ENCODE measurements around the gene SF3A1. TPM values are rescaled to one million over a fixed set of nuclear protein-coding genes. Genes with fewer than 3 reads are reported as not detected.
A peak's percentile ranks its signal among the peaks of the same experiment; 100 is the strongest.

The SF3A1 gene
- total RNA-seq, 1 donor from 2014 or later, result 18.8 TPM

DNA sequence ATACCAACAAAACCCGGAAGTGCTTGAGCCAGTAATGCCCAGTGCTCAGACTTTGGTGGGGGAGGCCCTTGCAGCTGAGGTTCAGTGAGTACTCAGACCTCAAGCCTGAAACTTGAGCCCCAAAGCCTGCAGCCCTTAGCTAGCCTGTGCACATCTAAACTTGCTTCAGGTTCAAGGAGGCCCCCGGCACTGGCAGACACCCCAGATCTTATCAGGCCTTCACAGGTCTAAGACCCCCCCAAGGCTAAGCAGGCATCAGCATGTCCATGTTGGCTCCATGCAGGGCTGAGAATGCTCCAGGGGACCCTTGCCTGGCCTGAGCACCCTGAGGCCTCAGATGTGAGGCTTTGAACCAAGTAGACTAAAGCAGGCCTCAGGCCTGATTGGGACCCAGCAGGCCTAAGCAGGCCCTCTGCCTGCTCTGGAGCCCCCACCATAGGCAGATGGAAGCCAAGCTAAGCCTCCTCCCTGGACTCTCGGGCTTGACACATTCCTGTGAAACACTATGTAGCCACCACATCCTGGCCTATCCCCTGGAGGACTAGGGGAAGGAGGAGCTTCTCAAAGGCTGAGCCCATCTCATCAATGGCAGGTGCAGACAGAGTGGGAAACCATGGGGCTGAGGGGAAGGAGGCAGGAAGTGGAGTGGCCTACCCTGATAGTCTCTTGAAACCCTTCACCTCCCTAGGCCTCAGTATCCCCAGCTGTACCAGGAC is 66.2 kb downstream of the SF3A1 start:
- Histone ChIP-seq H3K4me3 (ENCODE audit: low read length in 3 of 3) (peak overlapping the region; percentile 71 to 83 (median 81)), H3K27ac (ENCODE audit: low read depth, low read length) (peak overlapping the region; percentile 71), H3K4me1 (ENCODE audit: control insufficient read depth in 3 of 3, insufficient read depth in 3 of 3, low read length in 3 of 3) (peaks cover 35 to 43% (median 37%) of the 10 kb centered on the region in 3 donors), H3K27me3 (ENCODE audit: control insufficient read depth in 3 of 3, insufficient read depth in 3 of 3, low read length in 3 of 3) (no peaks in the 10 kb centered on the region), H3K9ac (ENCODE audit: low read depth in 1 of 3, low read length in 3 of 3) (peak overlapping the region in 2 of 3 donors; percentile 50 to 70), H3K9me3 (ENCODE audit: control insufficient read depth in 3 of 3, low read length in 3 of 3) (no peaks in the 10 kb centered on the region), H3K36me3 (ENCODE audit: control insufficient read depth in 3 of 3, insufficient read depth in 3 of 3, low read length in 3 of 3) (peaks cover 18 to 22% (median 19%) of the 10 kb centered on the region in 3 donors)

DNA sequence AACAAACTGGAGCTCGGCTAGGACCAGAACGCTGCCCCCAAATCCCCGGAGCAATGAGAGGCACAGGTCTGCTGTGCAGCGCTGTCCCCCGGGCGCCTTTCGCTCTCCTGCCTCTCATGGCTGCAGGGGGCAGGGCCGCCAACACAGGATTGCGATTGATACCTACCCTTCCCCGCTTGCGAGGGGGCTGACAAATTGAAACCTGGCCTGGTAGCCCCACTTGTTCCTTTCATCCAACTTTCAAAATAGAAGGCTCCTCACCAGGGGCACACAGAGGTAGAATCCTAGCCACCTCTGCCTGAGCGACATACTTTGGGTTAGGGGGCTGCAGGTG is 66.7 kb downstream of the SF3A1 start:
- no peaks in the 10 kb centered on the region for H3K9me3 ChIP-seq (ENCODE audit: control insufficient read depth in 3 of 3, low read length in 3 of 3)
- H3K9ac ChIP-seq (ENCODE audit: low read depth in 1 of 3, low read length in 3 of 3), result peak overlapping the region; percentile 50 to 72 (median 70)
- H3K4me1 ChIP-seq (ENCODE audit: control insufficient read depth in 3 of 3, insufficient read depth in 3 of 3, low read length in 3 of 3), result peaks cover 35 to 43% (median 37%) of the 10 kb centered on the region in 3 donors
- peaks cover 16 to 19% (median 18%) of the 10 kb centered on the region in 3 donors for H3K36me3 ChIP-seq (ENCODE audit: control insufficient read depth in 3 of 3, insufficient read depth in 3 of 3, low read length in 3 of 3)
- H3K4me3 ChIP-seq (ENCODE audit: low read length in 3 of 3), result peak overlapping the region; percentile 71 to 83 (median 81)
- peak overlapping the region; percentile 71 for H3K27ac ChIP-seq (ENCODE audit: low read depth, low read length)
- no peaks in the 10 kb centered on the region for H3K27me3 ChIP-seq (ENCODE audit: control insufficient read depth in 3 of 3, insufficient read depth in 3 of 3, low read length in 3 of 3)

DNA sequence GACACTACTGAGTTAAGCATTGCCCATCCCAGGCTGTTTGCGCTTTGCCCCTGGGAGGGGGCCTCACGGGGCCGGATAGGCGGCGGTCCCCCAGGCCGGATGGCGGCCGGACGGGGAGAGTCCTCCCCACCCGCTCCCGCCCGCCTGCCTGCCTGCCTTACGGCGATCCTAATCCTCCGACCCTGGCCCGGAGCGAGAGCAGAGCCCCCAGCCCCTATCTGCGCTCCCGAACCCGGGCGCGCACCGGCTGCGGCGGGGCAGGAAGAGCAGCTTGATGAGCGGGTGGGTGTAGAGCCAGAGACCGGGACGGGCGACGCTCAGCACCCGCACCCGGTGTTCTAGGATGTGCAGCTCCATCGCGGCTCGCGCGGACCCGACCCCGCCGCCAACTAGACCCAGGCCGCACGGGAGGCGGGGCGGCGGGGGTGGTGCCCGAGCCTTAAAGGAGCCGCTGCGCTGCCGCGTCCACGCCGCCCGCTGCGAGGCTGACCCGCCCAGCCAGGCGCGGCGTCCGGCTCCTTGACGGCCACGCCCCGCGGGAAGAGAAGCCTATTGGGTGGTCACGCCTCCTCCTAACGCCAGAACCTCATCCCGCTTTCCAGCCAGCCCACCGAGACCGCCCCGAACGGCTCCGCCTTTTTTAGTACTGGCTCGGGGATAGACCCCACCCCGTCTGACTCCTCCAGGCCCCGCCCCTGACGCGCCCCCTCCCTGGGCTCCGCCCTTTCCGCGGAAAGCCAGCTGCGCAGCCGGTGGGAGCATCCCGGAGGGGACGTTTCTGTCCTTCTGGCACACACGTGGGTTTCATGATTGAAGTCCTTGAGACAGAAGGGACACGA is 67.3 kb downstream of the SF3A1 start, which contains the start of gene CASTOR1:
Gene CASTOR1 (minus strand): TSS at position 365 of the 839 bp plus-strand sequence. CDS start 8 bp downstream, at position 357.
- Histone ChIP-seq H3K9me3 (ENCODE audit: control insufficient read depth in 3 of 3, low read length in 3 of 3) (no peaks in the 10 kb centered on the region), H3K27ac (ENCODE audit: low read depth, low read length) (peak within 1 kb of the TSS; percentile 71), H3K4me3 (ENCODE audit: low read length in 3 of 3) (peak within 1 kb of the TSS; percentile 74 to 83 (median 81)), H3K36me3 (ENCODE audit: control insufficient read depth in 3 of 3, insufficient read depth in 3 of 3, low read length in 3 of 3) (peaks cover 13 to 18% (median 16%) of the 10 kb centered on the region in 3 donors), H3K27me3 (ENCODE audit: control insufficient read depth in 3 of 3, insufficient read depth in 3 of 3, low read length in 3 of 3) (no peaks in the 10 kb centered on the region), H3K9ac (ENCODE audit: low read depth in 1 of 3, low read length in 3 of 3) (peak within 1 kb of the TSS; percentile 72 to 86 (median 80)), H3K4me1 (ENCODE audit: control insufficient read depth in 3 of 3, insufficient read depth in 3 of 3, low read length in 3 of 3) (peaks cover 35 to 43% (median 37%) of the 10 kb centered on the region in 3 donors)

DNA sequence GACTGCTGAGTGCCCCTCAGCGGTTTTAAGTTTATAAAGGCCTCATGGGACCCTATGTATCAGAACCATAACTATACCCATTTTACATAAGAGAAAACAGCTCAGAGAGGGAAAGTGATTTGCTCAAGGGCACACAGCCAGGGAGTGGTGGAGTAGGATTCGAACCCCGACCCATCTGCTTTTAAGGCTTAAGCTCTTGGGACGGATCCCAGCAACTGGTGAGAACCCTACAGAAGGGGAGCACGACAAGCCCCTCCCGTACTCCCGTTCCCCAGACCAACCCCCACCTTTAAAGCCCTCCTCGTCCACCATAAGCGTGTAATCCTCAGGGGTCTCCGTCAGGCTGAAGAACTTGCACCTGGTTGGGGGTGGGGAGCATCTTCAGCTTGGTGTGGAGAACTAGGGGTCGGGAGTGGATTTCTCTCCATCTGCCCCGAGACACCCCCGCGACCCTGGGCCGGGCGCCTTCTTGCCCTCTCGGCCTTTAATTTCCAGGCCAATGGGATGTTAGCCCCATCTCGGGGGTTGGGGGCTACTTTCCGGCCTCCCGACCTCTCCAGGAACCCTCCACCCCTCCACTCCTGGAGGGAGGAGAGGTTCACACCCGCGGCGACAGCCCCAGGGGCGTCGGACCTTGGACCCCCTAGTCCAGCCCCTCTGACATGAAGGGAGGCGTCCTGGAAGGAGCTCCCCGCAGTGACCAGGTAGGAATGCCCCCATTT is 68.1 kb downstream of the SF3A1 start:
- Histone ChIP-seq H3K9ac (ENCODE audit: low read depth in 1 of 3, low read length in 3 of 3) (peak overlapping the region; percentile 65 to 86 (median 80)), H3K4me3 (ENCODE audit: low read length in 3 of 3) (peak overlapping the region; percentile 74 to 83 (median 81)), H3K4me1 (ENCODE audit: control insufficient read depth in 3 of 3, insufficient read depth in 3 of 3, low read length in 3 of 3) (peaks cover 35 to 43% (median 37%) of the 10 kb centered on the region in 3 donors), H3K27ac (ENCODE audit: low read depth, low read length) (peak overlapping the region; percentile 67), H3K36me3 (ENCODE audit: control insufficient read depth in 3 of 3, insufficient read depth in 3 of 3, low read length in 3 of 3) (peaks cover 7 to 11% (median 10%) of the 10 kb centered on the region in 3 donors), H3K27me3 (ENCODE audit: control insufficient read depth in 3 of 3, insufficient read depth in 3 of 3, low read length in 3 of 3) (no peaks in the 10 kb centered on the region), H3K9me3 (ENCODE audit: control insufficient read depth in 3 of 3, low read length in 3 of 3) (no peaks in the 10 kb centered on the region)

DNA sequence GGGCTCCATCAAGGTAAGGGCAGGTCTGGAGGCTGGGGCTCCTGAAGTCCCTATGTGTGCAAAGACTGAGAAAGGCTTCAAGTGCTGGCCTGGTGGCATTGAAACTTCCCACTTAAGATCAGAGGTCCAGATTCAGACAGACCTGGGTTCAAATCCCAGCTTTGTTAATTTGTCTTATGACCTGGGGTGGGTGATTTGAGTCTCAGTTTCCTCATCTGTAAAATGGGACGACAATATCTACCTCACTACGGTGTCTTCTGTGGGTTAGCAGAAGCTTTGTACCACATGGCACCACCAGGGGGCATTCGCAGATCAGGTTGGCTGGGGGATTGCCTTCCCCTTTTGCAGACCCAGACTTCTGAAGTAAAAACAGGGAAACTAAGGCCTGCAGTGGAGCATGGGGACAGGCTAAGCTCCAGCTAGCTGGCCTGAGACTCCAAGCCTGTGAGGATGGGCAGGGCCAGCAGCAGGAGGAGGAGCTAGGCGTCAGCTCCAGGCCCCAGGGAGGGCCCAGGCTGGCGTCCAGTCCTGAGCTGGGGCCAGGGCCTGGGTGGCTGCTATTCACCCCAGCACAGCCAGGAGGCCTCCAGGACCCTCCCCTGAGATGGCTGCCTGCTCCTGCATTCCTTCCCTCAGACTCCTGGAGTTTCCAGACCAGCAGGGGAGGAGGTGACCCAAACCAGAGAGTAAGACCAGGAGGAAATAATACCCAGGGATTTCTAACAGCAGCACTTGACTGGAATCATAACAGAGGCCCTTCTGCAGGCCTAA is 68.9 kb downstream of the SF3A1 start:
- H3K9me3 ChIP-seq (ENCODE audit: control insufficient read depth in 3 of 3, low read length in 3 of 3), result no peaks in the 10 kb centered on the region
- peak overlapping the region; percentile 74 to 83 (median 81) for H3K4me3 ChIP-seq (ENCODE audit: low read length in 3 of 3)
- peak overlapping the region in 2 of 3 donors; percentile 60 to 80 for H3K9ac ChIP-seq (ENCODE audit: low read depth in 1 of 3, low read length in 3 of 3)
- H3K36me3 ChIP-seq (ENCODE audit: control insufficient read depth in 3 of 3, insufficient read depth in 3 of 3, low read length in 3 of 3), result peaks cover under 1 to 5% (median 2%) of the 10 kb centered on the region in 3 donors
- H3K4me1 ChIP-seq (ENCODE audit: control insufficient read depth in 3 of 3, insufficient read depth in 3 of 3, low read length in 3 of 3), result peaks cover 35 to 43% (median 37%) of the 10 kb centered on the region in 3 donors
- H3K27me3 ChIP-seq (ENCODE audit: control insufficient read depth in 3 of 3, insufficient read depth in 3 of 3, low read length in 3 of 3), result no peaks in the 10 kb centered on the region
- H3K27ac ChIP-seq (ENCODE audit: low read depth, low read length), result peak overlapping the region; percentile 67

DNA sequence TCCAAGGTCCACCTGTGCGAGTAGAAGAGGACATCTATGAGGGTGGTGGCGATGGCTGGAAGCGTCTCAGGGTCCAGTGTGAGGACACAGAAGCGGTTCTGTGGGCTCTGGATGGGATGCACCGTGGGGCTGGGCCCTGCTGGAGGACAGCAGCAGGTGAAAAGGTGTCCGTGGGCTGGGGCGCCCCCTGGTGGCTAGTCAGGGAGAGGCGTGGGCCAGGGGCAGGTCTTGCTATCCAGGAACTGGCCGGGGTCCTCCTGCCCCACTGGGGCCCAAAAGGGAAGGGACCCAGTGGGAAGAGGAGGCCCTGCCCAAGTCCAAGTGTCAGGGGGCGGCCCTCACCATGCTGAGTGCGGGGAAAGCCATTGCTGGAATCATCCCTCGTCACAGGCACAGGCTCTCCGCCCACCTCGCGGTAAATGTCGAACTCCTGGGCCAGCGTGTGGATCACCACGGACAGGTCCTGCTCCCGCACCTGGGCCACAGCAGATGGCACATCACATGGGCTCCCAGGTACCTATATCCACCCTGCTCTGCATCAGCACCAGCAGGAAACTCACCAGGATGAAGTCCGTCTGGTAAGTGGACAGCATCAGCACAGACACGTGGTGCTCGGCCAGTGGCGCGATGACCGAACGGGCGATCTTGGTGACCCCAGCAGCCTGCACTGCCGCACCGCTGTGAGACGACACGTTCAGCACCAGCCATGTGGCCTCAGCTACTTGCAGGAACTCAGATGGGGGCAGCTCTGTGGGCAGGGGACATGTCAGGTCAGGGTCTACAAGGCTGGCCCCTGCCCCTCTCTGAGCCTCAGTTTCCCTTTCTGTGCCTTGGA is 69.7 kb downstream of the SF3A1 start:
- Histone ChIP-seq H3K9me3 (ENCODE audit: control insufficient read depth in 3 of 3, low read length in 3 of 3) (no peaks in the 10 kb centered on the region), H3K4me1 (ENCODE audit: control insufficient read depth in 3 of 3, insufficient read depth in 3 of 3, low read length in 3 of 3) (peaks cover 35 to 38% (median 36%) of the 10 kb centered on the region in 3 donors), H3K27ac (ENCODE audit: low read depth, low read length) (no peak overlapping the region), H3K36me3 (ENCODE audit: control insufficient read depth in 3 of 3, insufficient read depth in 3 of 3, low read length in 3 of 3) (no peaks in the 10 kb centered on the region), H3K4me3 (ENCODE audit: low read length in 3 of 3) (no peak overlapping the region), H3K9ac (ENCODE audit: low read depth in 1 of 3, low read length in 3 of 3) (no peak overlapping the region), H3K27me3 (ENCODE audit: control insufficient read depth in 3 of 3, insufficient read depth in 3 of 3, low read length in 3 of 3) (no peaks in the 10 kb centered on the region)

DNA sequence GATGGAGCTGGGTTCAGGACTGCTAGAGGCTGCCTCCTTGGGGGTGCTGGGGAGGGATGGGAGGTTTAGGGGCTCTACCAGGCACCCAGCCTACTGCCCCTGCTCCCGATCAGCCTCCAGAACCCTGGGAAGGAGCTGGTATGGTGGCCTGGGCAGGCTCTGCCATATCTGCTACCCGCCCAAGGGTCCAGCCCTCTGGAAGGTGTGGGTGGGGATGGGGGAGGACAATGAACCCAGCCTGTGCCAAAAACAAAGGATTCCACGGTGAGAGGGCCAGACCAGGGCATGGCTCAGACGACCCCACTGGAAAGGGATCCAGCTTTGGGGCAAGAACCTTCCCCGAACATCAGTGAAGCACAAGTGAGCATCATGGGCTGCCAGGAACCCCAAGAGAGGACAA is 70.4 kb downstream of the SF3A1 start:
- no peaks in the 10 kb centered on the region for H3K27me3 ChIP-seq (ENCODE audit: control insufficient read depth in 3 of 3, insufficient read depth in 3 of 3, low read length in 3 of 3)
- no peak overlapping the region for H3K4me3 ChIP-seq (ENCODE audit: low read length in 3 of 3)
- H3K9me3 ChIP-seq (ENCODE audit: control insufficient read depth in 3 of 3, low read length in 3 of 3), result no peaks in the 10 kb centered on the region
- H3K36me3 ChIP-seq (ENCODE audit: control insufficient read depth in 3 of 3, insufficient read depth in 3 of 3, low read length in 3 of 3), result no peaks in the 10 kb centered on the region
- H3K27ac ChIP-seq (ENCODE audit: low read depth, low read length), result no peak overlapping the region
- H3K9ac ChIP-seq (ENCODE audit: low read depth in 1 of 3, low read length in 3 of 3), result no peak overlapping the region
- H3K4me1 ChIP-seq (ENCODE audit: control insufficient read depth in 3 of 3, insufficient read depth in 3 of 3, low read length in 3 of 3), result peaks cover 29 to 33% (median 30%) of the 10 kb centered on the region in 3 donors

DNA sequence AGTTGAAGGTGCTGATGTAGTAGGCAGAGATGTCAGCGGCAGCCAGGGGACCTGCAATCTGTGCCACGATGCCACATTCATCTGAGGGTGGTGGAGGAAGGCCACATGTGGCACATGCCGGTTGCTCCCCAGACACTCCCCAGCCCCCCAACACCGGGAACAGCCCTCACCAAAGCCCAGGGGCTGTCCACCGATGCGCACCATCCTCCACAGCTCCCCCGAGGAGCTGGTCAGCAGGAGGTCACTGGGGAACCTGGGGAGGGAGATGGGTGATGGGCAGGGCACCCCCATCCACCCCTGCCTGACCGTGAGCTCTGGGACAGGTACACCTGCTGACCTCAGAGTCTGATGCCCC is 70.9 kb downstream of the SF3A1 start:
- H3K36me3 ChIP-seq (ENCODE audit: control insufficient read depth in 3 of 3, insufficient read depth in 3 of 3, low read length in 3 of 3), result no peaks in the 10 kb centered on the region
- H3K27ac ChIP-seq (ENCODE audit: low read depth, low read length), result no peak overlapping the region
- no peak overlapping the region for H3K4me3 ChIP-seq (ENCODE audit: low read length in 3 of 3)
- no peak overlapping the region for H3K9ac ChIP-seq (ENCODE audit: low read depth in 1 of 3, low read length in 3 of 3)
- peaks cover 24 to 28% (median 25%) of the 10 kb centered on the region in 3 donors for H3K4me1 ChIP-seq (ENCODE audit: control insufficient read depth in 3 of 3, insufficient read depth in 3 of 3, low read length in 3 of 3)
- H3K27me3 ChIP-seq (ENCODE audit: control insufficient read depth in 3 of 3, insufficient read depth in 3 of 3, low read length in 3 of 3), result no peaks in the 10 kb centered on the region
- no peaks in the 10 kb centered on the region for H3K9me3 ChIP-seq (ENCODE audit: control insufficient read depth in 3 of 3, low read length in 3 of 3)

Measured in skeletal muscle tissue (tissue), 4 donors.